Measurements from ENCODE around the gene NOL9. TPM values are rescaled to one million over a fixed set of nuclear protein-coding genes. Genes with fewer than 3 reads are reported as not detected.

Gene NOL9
- total and polyA plus RNA-seq, 5 experiments from 2014 or later = 10.4 to 93.0 (median 19.4) TPM

GRCh38 chr1:6476483-6476882, 77.8 kb downstream of the NOL9 start:
- H3K9me3 Mint-ChIP-seq = no peaks in the 10 kb centered on the region
- H3K27me3 Mint-ChIP-seq = peaks cover 0 to 3% (median 0%) of the 10 kb centered on the region in 5 donors
- DNase-seq (no peak), ATAC-seq (no peak)
- peaks cover 2 to 10% (median 5%) of the 10 kb centered on the region in 4 donors for H3K4me1 Mint-ChIP-seq
- POLR2A ChIA-PET = interaction anchor here (1.8 kb wide), 1 partner anchor 22 kb away, joined by 5 read pairs; no protein-coding TSS in a partner anchor
- no peak overlapping the region for H3K4me3 Mint-ChIP-seq
- no peaks in the 10 kb centered on the region for H3K36me3 Mint-ChIP-seq
- no peak overlapping the region for H3K27ac Mint-ChIP-seq

- POLR2A ChIA-PET = interaction anchor here (1.1 to 1.8 kb wide), 2 partner anchors 9 to 21 kb away, joined by 3 to 5 read pairs; partner anchors contain the start of gene TNFRSF25
- Mint-ChIP-seq H3K27ac (peak overlapping the region in 1 of 10 donors; percentile 7), H3K27me3 (peaks cover 0 to 3% (median 0%) of the 10 kb centered on the region in 5 donors), H3K36me3 (no peaks in the 10 kb centered on the region), H3K9me3 (no peaks in the 10 kb centered on the region), H3K4me1 (peaks cover 2 to 10% (median 5%) of the 10 kb centered on the region in 4 donors), H3K4me3 (no peak overlapping the region)
- ATAC-seq (peak; percentile 97 to 100), DNase-seq (peak; percentile 65 to 88 (median 78))
Observed at GRCh38 chr1:6475381-6476133, 78.8 kb downstream of the NOL9 start.

- peaks cover 2 to 10% (median 5%) of the 10 kb centered on the region in 4 donors for H3K4me1 Mint-ChIP-seq
- ATAC-seq = no peak
- no peaks in the 10 kb centered on the region for H3K9me3 Mint-ChIP-seq
- peaks cover 0 to 3% (median 0%) of the 10 kb centered on the region in 5 donors for H3K27me3 Mint-ChIP-seq
- H3K27ac Mint-ChIP-seq = peak overlapping the region in 2 of 10 donors; percentile 9 to 56
- no peak overlapping the region for H3K4me3 Mint-ChIP-seq
- POLR2A ChIA-PET = interaction anchor here (1.1 to 1.8 kb wide), 3 partner anchors 9 to 20 kb away, joined by 3 to 5 read pairs (median 4); partner anchors contain the start of gene TNFRSF25
- H3K36me3 Mint-ChIP-seq = no peaks in the 10 kb centered on the region
- no peak for DNase-seq
Observed at GRCh38 chr1:6474815-6475282, 79.5 kb downstream of the NOL9 start.

- DNase-seq (no peak), ATAC-seq (no peak)
- Mint-ChIP-seq H3K4me1 (peaks cover 2 to 10% (median 5%) of the 10 kb centered on the region in 4 donors), H3K36me3 (no peaks in the 10 kb centered on the region), H3K4me3 (no peak overlapping the region), H3K9me3 (no peaks in the 10 kb centered on the region), H3K27me3 (peaks cover 0 to 3% (median 0%) of the 10 kb centered on the region in 5 donors), H3K27ac (peak overlapping the region in 1 of 10 donors; percentile 56)
- POLR2A ChIA-PET = interaction anchor here (0.9 to 1.4 kb wide), 4 partner anchors 8 to 80 kb away, joined by 3 to 4 read pairs (median 3); partner anchors contain the start of genes NOL9 and TNFRSF25
Observed at GRCh38 chr1:6473974-6474814, 80.1 kb downstream of the NOL9 start.

- Mint-ChIP-seq H3K4me1 (peaks cover 2 to 10% (median 5%) of the 10 kb centered on the region in 4 donors), H3K4me3 (no peak overlapping the region), H3K27ac (no peak overlapping the region), H3K27me3 (peaks cover 0 to 3% (median 0%) of the 10 kb centered on the region in 5 donors), H3K36me3 (no peaks in the 10 kb centered on the region), H3K9me3 (no peaks in the 10 kb centered on the region)
- POLR2A ChIA-PET = interaction anchor here (0.5 to 2.1 kb wide), 4 partner anchors 10 to 81 kb away, joined by 3 to 16 read pairs (median 3); partner anchors contain the start of gene NOL9
- ATAC-seq (no peak), DNase-seq (no peak)
Observed at GRCh38 chr1:6473156-6473555, 81.2 kb downstream of the NOL9 start.

- ATAC-seq (no peak), DNase-seq (no peak)
- H3K4me3 Mint-ChIP-seq = no peak overlapping the region
- no peaks in the 10 kb centered on the region for H3K9me3 Mint-ChIP-seq
- no peak overlapping the region for H3K27ac Mint-ChIP-seq
- H3K4me1 Mint-ChIP-seq = peaks cover 2 to 10% (median 5%) of the 10 kb centered on the region in 4 donors
- POLR2A ChIA-PET = interaction anchor here (1.0 to 2.1 kb wide), 5 partner anchors 10 to 24 kb away, joined by 4 to 16 read pairs (median 5); no protein-coding TSS in a partner anchor
- H3K36me3 Mint-ChIP-seq = no peaks in the 10 kb centered on the region
- H3K27me3 Mint-ChIP-seq = peaks cover 0 to 3% (median 0%) of the 10 kb centered on the region in 5 donors
Observed at GRCh38 chr1:6472391-6472790, 81.9 kb downstream of the NOL9 start.

- no peak for DNase-seq
- Mint-ChIP-seq H3K4me1 (peaks cover 2 to 10% (median 6%) of the 10 kb centered on the region in 4 donors), H3K36me3 (no peaks in the 10 kb centered on the region), H3K27me3 (peaks cover 0 to 3% (median 0%) of the 10 kb centered on the region in 5 donors), H3K27ac (peak overlapping the region in 1 of 10 donors; percentile 53), H3K4me3 (no peak overlapping the region), H3K9me3 (no peaks in the 10 kb centered on the region)
- POLR2A ChIA-PET = interaction anchor here (1.0 to 2.1 kb wide), 5 partner anchors 9 to 23 kb away, joined by 4 to 16 read pairs (median 5); no protein-coding TSS in a partner anchor
- no peak for ATAC-seq
Observed at GRCh38 chr1:6471970-6472368, 82.3 kb downstream of the NOL9 start.

Other genes starting within 250 kb of the NOL9 start
- 1 to 10 TPM; 4.3 to 4.9 TPM for gene ACOT7, start 160.7 kb downstream of the NOL9 start, total RNA-seq
- gene ACOT7, start 160.7 kb downstream of the NOL9 start, polyA plus RNA-seq = 1 to 10 TPM; 5.6 to 9.4 (median 7.8) TPM
- not detected for gene HES2, start 134.6 kb downstream of the NOL9 start, total RNA-seq
- gene HES2, start 134.6 kb downstream of the NOL9 start, polyA plus RNA-seq = not detected
- 1 to 10 TPM; 2.3 to 2.4 TPM for gene ESPN, start 129.7 kb downstream of the NOL9 start, total RNA-seq
- under 1 TPM; 0.12 to 0.81 (median 0.15) TPM for gene ESPN, start 129.7 kb downstream of the NOL9 start, polyA plus RNA-seq
- gene TNFRSF25, start 88.3 kb downstream of the NOL9 start, total RNA-seq = 100 to 1,000 TPM; 378 to 381 TPM
- gene TNFRSF25, start 88.3 kb downstream of the NOL9 start, polyA plus RNA-seq = 10 to 100 TPM in 2 of 3 donors, 1 to 10 TPM in 1; 7.2 to 28.7 (median 10.6) TPM
- gene PLEKHG5, start 62.8 kb downstream of the NOL9 start, total RNA-seq = 1 to 10 TPM; 6.3 to 7.0 TPM
- gene PLEKHG5, start 62.8 kb downstream of the NOL9 start, polyA plus RNA-seq = 1 to 10 TPM in 1 of 3 donors, under 1 TPM in 2; 0.57 to 1.4 (median 0.59) TPM
- gene TAS1R1, start 794 bp upstream of the NOL9 start, total RNA-seq = not detected
- gene TAS1R1, start 794 bp upstream of the NOL9 start, polyA plus RNA-seq = under 1 TPM in 1 of 3 donors, not detected in 2; 0.06 TPM
- gene ZBTB48, start 25.5 kb upstream of the NOL9 start, total RNA-seq = 10 to 100 TPM; 64.5 to 73.2 TPM
- 10 to 100 TPM in 2 of 3 donors, 1 to 10 TPM in 1; 9.8 to 30.0 (median 28.7) TPM for gene ZBTB48, start 25.5 kb upstream of the NOL9 start, polyA plus RNA-seq
- gene KLHL21, start 48.4 kb upstream of the NOL9 start, total RNA-seq = 10 to 100 TPM; 67.1 to 67.7 TPM
- 10 to 100 TPM; 15.7 to 26.4 (median 16.3) TPM for gene KLHL21, start 48.4 kb upstream of the NOL9 start, polyA plus RNA-seq
- gene PHF13, start 59.2 kb upstream of the NOL9 start, total RNA-seq = 1 to 10 TPM; 8.4 to 8.5 TPM
- gene PHF13, start 59.2 kb upstream of the NOL9 start, polyA plus RNA-seq = 1 to 10 TPM; 1.4 to 4.3 (median 3.2) TPM
- gene THAP3, start 70.4 kb upstream of the NOL9 start, total RNA-seq = 10 to 100 TPM; 28.7 to 30.7 TPM
- gene THAP3, start 70.4 kb upstream of the NOL9 start, polyA plus RNA-seq = 10 to 100 TPM; 20.1 to 26.5 (median 25.4) TPM
- 10 to 100 TPM; 44.9 to 47.4 TPM for gene DNAJC11, start 147.3 kb upstream of the NOL9 start, total RNA-seq
- gene DNAJC11, start 147.3 kb upstream of the NOL9 start, polyA plus RNA-seq = 10 to 100 TPM; 13.2 to 22.5 (median 19.5) TPM
- 10 to 100 TPM; 32.6 to 37.1 TPM for gene CAMTA1, start 230.9 kb upstream of the NOL9 start, total RNA-seq
- gene CAMTA1, start 230.9 kb upstream of the NOL9 start, polyA plus RNA-seq = 10 to 100 TPM; 47.3 to 78.3 (median 67.4) TPM